Measurements from ENCODE around the gene GPC4. TPM values are rescaled to one million over a fixed set of nuclear protein-coding genes. Genes with fewer than 3 reads are reported as not detected.

GPC4 gene
- total RNA-seq, 1 donor from 2014 or later = 32.8 TPM

DNA sequence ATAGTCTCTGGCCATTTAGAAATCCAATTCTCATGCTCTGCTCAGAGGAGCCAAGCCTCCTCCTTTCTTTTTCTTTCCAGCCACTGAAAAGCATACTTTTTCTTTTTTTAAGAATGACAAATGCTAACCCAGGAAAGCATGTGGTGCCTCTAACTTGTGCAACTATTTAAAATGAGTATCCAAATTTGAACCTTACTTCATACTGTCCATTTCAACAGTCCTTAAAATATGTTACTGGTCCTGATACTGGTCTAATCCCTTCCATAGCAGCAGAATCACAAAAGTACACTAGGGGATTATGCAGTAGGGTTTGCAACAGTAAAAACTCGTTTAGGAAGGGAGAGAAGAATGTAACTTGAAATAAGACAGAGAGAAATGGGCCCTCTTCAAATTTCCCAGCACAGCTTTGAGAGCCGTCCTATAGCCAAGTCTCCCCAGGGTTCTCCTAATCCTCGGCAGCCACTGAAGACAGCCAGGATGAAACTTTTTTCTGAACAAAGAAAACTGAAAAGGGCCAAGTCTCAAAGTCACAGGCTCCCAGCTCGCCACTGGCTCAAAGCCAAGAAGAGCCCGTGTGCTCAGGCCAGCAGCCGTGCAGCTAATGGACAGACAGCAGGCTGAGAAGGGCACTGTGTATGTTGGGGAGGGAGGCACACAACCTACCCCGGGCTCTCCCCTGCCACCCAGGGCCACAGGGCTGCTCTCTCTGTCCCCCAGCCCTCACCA is 39.5 kb downstream of the GPC4 start:
- no peaks in the 10 kb centered on the region for H3K36me3 Mint-ChIP-seq (ENCODE audit: unreplicated experiment)
- peaks cover 8% of the 10 kb centered on the region for H3K4me1 Mint-ChIP-seq (ENCODE audit: low read depth, unreplicated experiment)

DNA sequence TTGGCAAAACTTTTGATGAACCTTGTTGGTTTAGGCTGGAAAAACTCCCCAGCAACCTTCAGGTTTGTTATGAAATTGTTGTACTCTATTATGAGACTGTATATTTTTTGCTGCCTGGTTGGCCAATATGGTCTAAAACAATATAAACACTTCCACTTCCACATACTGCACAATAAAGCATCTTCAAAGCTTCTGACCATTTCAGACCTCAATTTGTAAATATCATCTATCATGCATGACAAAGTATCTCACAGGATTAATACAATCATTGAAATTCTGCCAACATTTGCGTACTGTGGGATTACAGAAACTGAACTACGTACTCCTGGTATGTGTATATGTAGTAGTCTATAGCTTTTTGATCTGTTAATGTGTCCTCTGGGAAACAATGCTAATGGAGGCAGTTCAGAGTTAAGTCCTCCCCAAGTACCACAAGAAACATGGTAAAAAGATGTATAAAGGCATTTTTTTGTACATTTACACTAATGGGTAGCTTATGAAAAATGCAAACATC is 40.4 kb downstream of the GPC4 start:
- Mint-ChIP-seq H3K9me3 (ENCODE audit: unreplicated experiment) (no peaks in the 10 kb centered on the region), H3K4me3 (ENCODE audit: unreplicated experiment) (no peak overlapping the region), H3K4me1 (ENCODE audit: low read depth, unreplicated experiment) (peaks cover 9% of the 10 kb centered on the region), H3K27me3 (ENCODE audit: unreplicated experiment) (no peaks in the 10 kb centered on the region), H3K27ac (ENCODE audit: unreplicated experiment) (no peak overlapping the region), H3K36me3 (ENCODE audit: unreplicated experiment) (no peaks in the 10 kb centered on the region)
- TF ChIP-seq, protein P1, sequence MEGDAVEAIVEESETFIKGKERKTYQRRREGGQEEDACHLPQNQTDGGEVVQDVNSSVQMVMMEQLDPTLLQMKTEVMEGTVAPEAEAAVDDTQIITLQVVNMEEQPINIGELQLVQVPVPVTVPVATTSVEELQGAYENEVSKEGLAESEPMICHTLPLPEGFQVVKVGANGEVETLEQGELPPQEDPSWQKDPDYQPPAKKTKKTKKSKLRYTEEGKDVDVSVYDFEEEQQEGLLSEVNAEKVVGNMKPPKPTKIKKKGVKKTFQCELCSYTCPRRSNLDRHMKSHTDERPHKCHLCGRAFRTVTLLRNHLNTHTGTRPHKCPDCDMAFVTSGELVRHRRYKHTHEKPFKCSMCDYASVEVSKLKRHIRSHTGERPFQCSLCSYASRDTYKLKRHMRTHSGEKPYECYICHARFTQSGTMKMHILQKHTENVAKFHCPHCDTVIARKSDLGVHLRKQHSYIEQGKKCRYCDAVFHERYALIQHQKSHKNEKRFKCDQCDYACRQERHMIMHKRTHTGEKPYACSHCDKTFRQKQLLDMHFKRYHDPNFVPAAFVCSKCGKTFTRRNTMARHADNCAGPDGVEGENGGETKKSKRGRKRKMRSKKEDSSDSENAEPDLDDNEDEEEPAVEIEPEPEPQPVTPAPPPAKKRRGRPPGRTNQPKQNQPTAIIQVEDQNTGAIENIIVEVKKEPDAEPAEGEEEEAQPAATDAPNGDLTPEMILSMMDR (IDR thresholded peaks at IDR 0.05; ENCODE audit: partially characterized antibody, unreplicated experiment) = no peak
- DNase-seq = no peak

More for the DNA sequence above, 39.5 kb downstream of the GPC4 start:
- TF ChIP-seq, protein P1 (IDR thresholded peaks at IDR 0.05; ENCODE audit: partially characterized antibody, unreplicated experiment) = no peak
- no peak for DNase-seq
- no peaks in the 10 kb centered on the region for H3K27me3 Mint-ChIP-seq (ENCODE audit: unreplicated experiment)
- H3K27ac Mint-ChIP-seq (ENCODE audit: unreplicated experiment) = no peak overlapping the region
- H3K4me3 Mint-ChIP-seq (ENCODE audit: unreplicated experiment) = no peak overlapping the region
- H3K9me3 Mint-ChIP-seq (ENCODE audit: unreplicated experiment) = no peaks in the 10 kb centered on the region

GRCh38 chrX:133373386-133374079 is 41.8 kb downstream of the GPC4 start:
- Mint-ChIP-seq H3K27ac (ENCODE audit: unreplicated experiment) (no peak overlapping the region), H3K36me3 (ENCODE audit: unreplicated experiment) (no peaks in the 10 kb centered on the region), H3K4me1 (ENCODE audit: low read depth, unreplicated experiment) (peaks cover 9% of the 10 kb centered on the region), H3K4me3 (ENCODE audit: unreplicated experiment) (no peak overlapping the region), H3K27me3 (ENCODE audit: unreplicated experiment) (no peaks in the 10 kb centered on the region), H3K9me3 (ENCODE audit: unreplicated experiment) (no peaks in the 10 kb centered on the region)
- DNase-seq = no peak
- TF ChIP-seq, protein P1 (IDR thresholded peaks at IDR 0.05; ENCODE audit: partially characterized antibody, unreplicated experiment) = no peak

GRCh38 chrX:133370696-133371275 is 44.5 kb downstream of the GPC4 start:
- no peaks in the 10 kb centered on the region for H3K36me3 Mint-ChIP-seq (ENCODE audit: unreplicated experiment)
- no peaks in the 10 kb centered on the region for H3K27me3 Mint-ChIP-seq (ENCODE audit: unreplicated experiment)
- H3K9me3 Mint-ChIP-seq (ENCODE audit: unreplicated experiment) = no peaks in the 10 kb centered on the region
- H3K4me3 Mint-ChIP-seq (ENCODE audit: unreplicated experiment) = no peak overlapping the region
- H3K27ac Mint-ChIP-seq (ENCODE audit: unreplicated experiment) = no peak overlapping the region
- TF ChIP-seq, protein P1 (IDR thresholded peaks at IDR 0.05; ENCODE audit: partially characterized antibody, unreplicated experiment) = no peak
- peaks cover 4% of the 10 kb centered on the region for H3K4me1 Mint-ChIP-seq (ENCODE audit: low read depth, unreplicated experiment)
- DNase-seq = no peak
